OCI-LY1 (cell line): ENCODE results near the gene CMBL.

Experiments used
- H2AFZ ChIP-seq: fragments of 200-600 bp; sonication (generic), shearing (Covaris generic); 2 replicates; pipeline ENCODE4 v1.6.0; 2014; ENCODE audit warnings: antibody characterized with exemption, mild to moderate bottlenecking, low read length
- H3F3A ChIP-seq: fragments of 200-600 bp; sonication (generic), shearing (Covaris generic); 2 replicates; pipeline ENCODE4 v1.6.0; 2014; ENCODE audit warnings: mild to moderate bottlenecking, antibody characterized with exemption, low read length, moderate library complexity; ENCODE audit not compliant: insufficient read depth
- H3K27ac ChIP-seq: fragments of 200-600 bp; sonication (generic); 2 replicates; pipeline ENCODE4 v1.5.1; 2014; ENCODE audit warnings: low read length, mixed run types, mild to moderate bottlenecking, low read depth; ENCODE audit not compliant: poor library complexity, severe bottlenecking
- H3K27me3 ChIP-seq: fragments of 200-600 bp; sonication (generic); 2 replicates; pipeline ENCODE4 v1.6.0; 2014; ENCODE audit warnings: antibody characterized with exemption, mild to moderate bottlenecking, low read length, moderate library complexity; ENCODE audit not compliant: insufficient read depth
- H3K36me3 ChIP-seq: fragments of 200-600 bp; sonication (generic); 2 replicates; pipeline ENCODE4 v1.6.1; 2014; ENCODE audit warnings: mild to moderate bottlenecking, antibody characterized with exemption, low read length, moderate library complexity, mixed read lengths; ENCODE audit not compliant: insufficient read depth
- H3K4me1 ChIP-seq: fragments of 200-600 bp; sonication (generic); 2 replicates; pipeline ENCODE4 v1.5.1; 2014; ENCODE audit warnings: mild to moderate bottlenecking, low read length, moderate library complexity; ENCODE audit not compliant: insufficient read depth, severe bottlenecking
- H3K4me2 ChIP-seq: fragments of 200-600 bp; sonication (generic), shearing (Covaris generic); 2 replicates; pipeline ENCODE4 v1.6.1; 2014; ENCODE audit warnings: low read length
- H3K4me3 ChIP-seq: fragments of 200-600 bp; sonication (generic); 2 replicates; pipeline ENCODE4 v1.5.1; 2014; ENCODE audit warnings: low read length, low read depth, mild to moderate bottlenecking, mixed read lengths; ENCODE audit not compliant: poor library complexity, severe bottlenecking
- H3K79me2 ChIP-seq: fragments of 200-600 bp; shearing (Covaris generic); 2 replicates; pipeline ENCODE4 v1.6.1; 2016; ENCODE audit warnings: mixed run types, low read length, mixed read lengths; ENCODE audit not compliant: insufficient read depth
- H3K9ac ChIP-seq: fragments of 200-600 bp; sonication (generic), shearing (Covaris generic); 2 replicates; pipeline ENCODE4 v1.6.1; 2014; ENCODE audit warnings: mild to moderate bottlenecking, low read length, mixed read lengths
- H3K9me2 ChIP-seq: fragments of 200-600 bp; sonication (generic), shearing (Covaris generic); 2 replicates; pipeline ENCODE4 v1.6.1; 2014; ENCODE audit warnings: low read depth, mild to moderate bottlenecking, low read length, mixed read lengths
- H3K9me3 ChIP-seq: fragments of 200-600 bp; shearing (Covaris generic); 2 replicates; pipeline ENCODE4 v1.6.1; 2014; ENCODE audit warnings: low read length, mixed read lengths
- H4K20me1 ChIP-seq: fragments of 200-600 bp; sonication (generic), shearing (Covaris generic); 2 replicates; pipeline ENCODE4 v1.6.0; 2016; ENCODE audit warnings: mild to moderate bottlenecking, low read length; ENCODE audit not compliant: insufficient read depth
- CTCF ChIP-seq: fragments of 200-600 bp; sonication (generic), shearing (Covaris generic); IDR thresholded peaks from 2 replicates; pipeline ENCODE4 v1.5.1; 2017; ENCODE audit warnings: mild to moderate bottlenecking, antibody characterized with exemption, low read length, moderate library complexity, mixed read lengths
- EZH2 ChIP-seq: fragments of 200-600 bp; sonication (generic), shearing (Covaris generic); IDR thresholded peaks from 2 replicates; pipeline ENCODE4 v1.8.0; 2017; ENCODE audit warnings: borderline replicate concordance, mixed run types, mild to moderate bottlenecking, antibody characterized with exemption, low read length, moderate library complexity, mixed read lengths

The CMBL gene

DNA sequence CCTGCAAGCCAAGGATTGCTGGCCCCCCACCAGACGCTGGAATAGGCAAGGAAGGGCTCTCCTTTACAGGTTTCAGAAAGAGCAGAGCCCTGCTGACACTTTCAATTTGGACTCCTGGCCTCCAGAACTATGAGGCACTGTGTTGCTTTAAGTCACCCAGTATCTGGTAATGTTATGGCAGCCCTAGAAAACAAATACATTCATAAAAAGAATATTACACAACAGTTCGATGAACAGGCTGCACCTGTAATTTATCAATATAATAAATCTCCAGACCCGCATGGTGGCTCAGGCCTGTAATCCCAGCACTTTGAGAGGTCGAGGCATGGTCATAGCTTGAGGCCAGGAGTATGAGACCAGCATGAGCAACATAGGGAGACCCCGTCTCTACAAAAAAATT lies 7.5 kb downstream of the CMBL start:
- Histone ChIP-seq H3K4me1 (no peaks in the 10 kb centered on the region), H3K4me2 (no peak overlapping the region), H3F3A (no peaks in the 10 kb centered on the region), H3K9ac (no peak overlapping the region), H3K36me3 (no peaks in the 10 kb centered on the region), H3K9me3 (no peaks in the 10 kb centered on the region), H3K9me2 (no peaks in the 10 kb centered on the region), H3K27ac (no peak overlapping the region), H3K4me3 (no peak overlapping the region), H2AFZ (no peak overlapping the region), H4K20me1 (no peaks in the 10 kb centered on the region), H3K27me3 (no peaks in the 10 kb centered on the region; the same call in 1 of the 2 replicates), H3K79me2 (no peaks in the 10 kb centered on the region)
- TF ChIP-seq EZH2: no peak
- no peak for TF ChIP-seq CTCF

DNA sequence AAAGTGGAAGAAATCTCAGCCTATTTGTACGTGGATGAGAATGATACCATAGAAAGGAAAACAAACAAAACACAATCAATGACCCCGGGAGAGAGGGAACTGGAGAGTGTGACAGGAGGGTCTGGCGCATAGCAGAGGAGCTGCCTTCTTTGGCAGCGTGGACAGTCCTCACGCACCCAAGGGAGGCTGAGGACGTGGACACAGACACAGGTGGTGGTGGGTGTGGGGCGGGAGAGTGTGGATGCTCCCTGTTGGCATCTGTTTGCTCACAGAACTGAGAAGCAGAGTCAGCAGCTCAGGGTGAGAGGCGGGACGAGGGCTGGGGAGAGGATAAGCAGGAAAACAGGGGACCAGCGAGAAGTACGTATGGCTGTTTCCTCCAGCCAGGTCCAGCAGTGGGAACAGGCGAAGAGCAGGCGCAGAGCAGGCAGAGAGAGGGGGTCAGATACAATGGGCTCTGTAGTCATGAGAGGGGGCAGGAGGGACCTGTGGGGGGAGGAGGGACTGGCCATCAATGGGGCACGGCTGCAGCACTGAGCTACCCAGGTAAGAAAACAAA lies 10.0 kb downstream of the CMBL start:
- Histone ChIP-seq H3K79me2 (no peaks in the 10 kb centered on the region), H3K9ac (no peak overlapping the region), H3K4me2 (no peak overlapping the region), H3K9me3 (no peaks in the 10 kb centered on the region), H3K36me3 (no peaks in the 10 kb centered on the region), H3K4me1 (no peaks in the 10 kb centered on the region), H3K9me2 (no peaks in the 10 kb centered on the region), H4K20me1 (no peaks in the 10 kb centered on the region), H2AFZ (no peak overlapping the region), H3K4me3 (no peak overlapping the region), H3K27ac (no peak overlapping the region), H3F3A (no peaks in the 10 kb centered on the region), H3K27me3 (peaks cover 3% of the 10 kb centered on the region; the same call in 1 of the 2 replicates)
- TF ChIP-seq CTCF (no peak), EZH2 (no peak)

DNA sequence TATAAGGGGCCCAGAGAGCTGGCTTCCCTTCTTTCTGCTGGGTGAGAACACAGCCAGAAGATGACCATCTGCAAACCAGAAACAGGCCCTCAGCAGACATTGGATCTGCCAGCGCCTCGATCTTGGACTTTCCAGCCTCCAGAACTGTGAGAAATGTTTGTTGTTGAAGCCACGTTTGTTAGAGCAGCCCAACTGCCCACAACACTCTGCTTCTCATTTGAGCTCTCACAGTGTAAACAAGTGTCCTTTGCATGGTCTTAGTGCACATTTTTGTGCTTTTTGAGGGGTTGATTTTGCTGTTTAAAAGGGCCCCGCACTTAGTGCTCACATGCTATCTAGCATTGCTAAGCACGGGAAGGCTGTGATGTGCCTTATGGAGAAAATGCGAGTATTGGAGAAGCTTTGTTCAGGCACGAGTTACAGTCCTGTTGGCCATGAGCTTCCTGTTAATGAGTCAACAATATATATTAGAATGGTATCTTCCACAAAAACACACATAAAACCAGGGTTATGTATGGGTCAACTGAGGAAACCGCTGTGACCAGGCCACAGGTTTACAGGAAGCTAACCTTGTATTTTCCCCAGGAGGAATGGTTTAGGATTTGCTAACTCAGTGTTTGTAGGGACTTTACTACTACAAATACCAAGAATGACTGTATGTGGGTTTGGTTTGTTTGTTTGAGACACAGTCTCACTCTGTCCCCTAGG lies 11.9 kb downstream of the CMBL start:
- Histone ChIP-seq H3F3A (no peaks in the 10 kb centered on the region), H3K27ac (no peak overlapping the region), H3K27me3 (peaks cover 3% of the 10 kb centered on the region; the same call in 1 of the 2 replicates), H3K4me2 (no peak overlapping the region), H3K4me3 (no peak overlapping the region), H3K9ac (no peak overlapping the region), H3K9me2 (no peaks in the 10 kb centered on the region), H4K20me1 (no peaks in the 10 kb centered on the region), H2AFZ (no peak overlapping the region), H3K9me3 (no peaks in the 10 kb centered on the region), H3K79me2 (no peaks in the 10 kb centered on the region), H3K4me1 (no peaks in the 10 kb centered on the region), H3K36me3 (no peaks in the 10 kb centered on the region)
- TF ChIP-seq EZH2: no peak
- no peak for TF ChIP-seq CTCF
